ENCODE results near the gene NEAT1.

Gene NEAT1

GRCh38 chr11:65379698-65380459 is 42.7 kb upstream of the NEAT1 start:
- Histone ChIP-seq H3K4me3 (IDR thresholded peaks at IDR 0.05; ENCODE audit: insufficient read depth, low read depth, low read length) (no peak overlapping the region), H3K27me3 (ENCODE audit: insufficient read depth, low read depth) (no peaks in the 10 kb centered on the region), H2AFZ (ENCODE audit: low read depth) (no peak overlapping the region), H3K4me2 (no peak overlapping the region; the same call in 1 of the 2 replicates), H3K36me3 (ENCODE audit: insufficient read depth) (no peaks in the 10 kb centered on the region), H3K79me2 (ENCODE audit: insufficient read depth, low read depth) (peaks cover 16% of the 10 kb centered on the region; the same call in 1 of the 2 replicates), H3K4me1 (ENCODE audit: low read depth, poor library complexity, severe bottlenecking) (peaks cover 35% of the 10 kb centered on the region), H3K27ac (no peak overlapping the region; the same call in 1 of the 2 replicates), H3K9ac (no peak overlapping the region), H4K20me1 (ENCODE audit: insufficient read depth) (no peaks in the 10 kb centered on the region)
- no peak for TF ChIP-seq CTCF (conservative IDR thresholded peaks at IDR 0.05; ENCODE audit: low read depth, low read length)

GRCh38 chr11:65380460-65381119 is 42.0 kb upstream of the NEAT1 start:
- no peaks in the 10 kb centered on the region for H3K36me3 ChIP-seq (ENCODE audit: insufficient read depth)
- peak overlapping the region; percentile 79 for H3K4me2 ChIP-seq
- H3K79me2 ChIP-seq (ENCODE audit: insufficient read depth, low read depth): peaks cover 16% of the 10 kb centered on the region; the same call in 1 of the 2 replicates
- H3K4me1 ChIP-seq (ENCODE audit: low read depth, poor library complexity, severe bottlenecking): peaks cover 42% of the 10 kb centered on the region
- no peak overlapping the region for H2AFZ ChIP-seq (ENCODE audit: low read depth)
- TF ChIP-seq CTCF (conservative IDR thresholded peaks at IDR 0.05; ENCODE audit: low read depth, low read length): no peak
- H4K20me1 ChIP-seq (ENCODE audit: insufficient read depth): no peaks in the 10 kb centered on the region
- no peaks in the 10 kb centered on the region for H3K27me3 ChIP-seq (ENCODE audit: insufficient read depth, low read depth)
- no peak overlapping the region for H3K4me3 ChIP-seq (IDR thresholded peaks at IDR 0.05; ENCODE audit: insufficient read depth, low read depth, low read length)
- peak overlapping the region; percentile 95; the same call in 1 of the 2 replicates for H3K27ac ChIP-seq
- H3K9ac ChIP-seq: no peak overlapping the region; the same call in 1 of the 2 replicates

GRCh38 chr11:65381716-65382032 is 40.9 kb upstream of the NEAT1 start:
- peak overlapping the region; percentile 88 for H3K9ac ChIP-seq
- H3K79me2 ChIP-seq (ENCODE audit: insufficient read depth, low read depth): peaks cover 24% of the 10 kb centered on the region
- H4K20me1 ChIP-seq (ENCODE audit: insufficient read depth): no peaks in the 10 kb centered on the region
- peak overlapping the region; percentile 95 for H3K27ac ChIP-seq
- no peak overlapping the region for H3K4me3 ChIP-seq (IDR thresholded peaks at IDR 0.05; ENCODE audit: insufficient read depth, low read depth, low read length)
- no peaks in the 10 kb centered on the region for H3K27me3 ChIP-seq (ENCODE audit: insufficient read depth, low read depth)
- no peak for TF ChIP-seq CTCF (conservative IDR thresholded peaks at IDR 0.05; ENCODE audit: low read depth, low read length)
- peaks cover 49% of the 10 kb centered on the region for H3K4me1 ChIP-seq (ENCODE audit: low read depth, poor library complexity, severe bottlenecking)
- H3K36me3 ChIP-seq (ENCODE audit: insufficient read depth): no peaks in the 10 kb centered on the region
- H2AFZ ChIP-seq (ENCODE audit: low read depth): peak overlapping the region; percentile 50
- peak overlapping the region; percentile 79 for H3K4me2 ChIP-seq

- no peak within 1 kb of the TSS for H3K4me3 ChIP-seq (IDR thresholded peaks at IDR 0.05; ENCODE audit: insufficient read depth, low read depth, low read length)
- H3K79me2 ChIP-seq (ENCODE audit: insufficient read depth, low read depth): peaks cover 30% of the 10 kb centered on the region
- H4K20me1 ChIP-seq (ENCODE audit: insufficient read depth): no peaks in the 10 kb centered on the region
- peak within 1 kb of the TSS; percentile 95 for H3K27ac ChIP-seq
- peak within 1 kb of the TSS; percentile 50 for H2AFZ ChIP-seq (ENCODE audit: low read depth)
- no peaks in the 10 kb centered on the region for H3K27me3 ChIP-seq (ENCODE audit: insufficient read depth, low read depth)
- H3K4me1 ChIP-seq (ENCODE audit: low read depth, poor library complexity, severe bottlenecking): peaks cover 51% of the 10 kb centered on the region
- H3K9ac ChIP-seq: peak within 1 kb of the TSS; percentile 88
- peak; percentile 71 for TF ChIP-seq CTCF (conservative IDR thresholded peaks at IDR 0.05; ENCODE audit: low read depth, low read length)
- H3K36me3 ChIP-seq (ENCODE audit: insufficient read depth): no peaks in the 10 kb centered on the region
- peak within 1 kb of the TSS; percentile 79 for H3K4me2 ChIP-seq
Observed at GRCh38 chr11:65382033-65382803, 40.4 kb upstream of the NEAT1 start, which contains the start of gene SLC25A45. SLC25A45 (minus strand) TSS chr11:65382646; CDS start chr11:65381951, 695 bp downstream.
